CD14-positive monocyte (primary cell): ENCODE data around the gene PANX3. TPM values are rescaled to one million over a fixed set of nuclear protein-coding genes. Genes with fewer than 3 reads are reported as not detected.

ENCODE experiments used
- DNase-seq, 3 donors: peaks; one replicate each; pipeline ENCODE4 v3.0.0-alpha.2; 2011 to 2022
- H2AFZ ChIP-seq: 2 replicates; pipeline ENCODE4 v1.6.0; 2012; ENCODE audit warnings: mild to moderate bottlenecking, low read depth, low read length, inconsistent platforms; ENCODE audit not compliant: insufficient read depth, poor library complexity, severe bottlenecking
- H3K27ac ChIP-seq, 2 donors: 1 replicate in 1 of 2; 2 replicates in 1 of 2; pipeline ENCODE4 v1.5.1; 2012 to 2013; ENCODE audit warnings: low read length in 2 of 2, control low read depth in 1 of 2, inconsistent platforms in 1 of 2, low read depth in 1 of 2, mild to moderate bottlenecking in 1 of 2
- H3K27me3 ChIP-seq, 2 donors: one replicate each; pipeline versions ENCODE4 v1.6.0 to v1.6.1; 2011 to 2013; ENCODE audit warnings: low read length in 2 of 2; ENCODE audit not compliant: control insufficient read depth in 2 of 2, insufficient read depth in 2 of 2
- H3K36me3 ChIP-seq, 2 donors: replicated peaks in 1 of 2; 1 replicate in 1 of 2; 2 replicates in 1 of 2; pipeline versions ENCODE4 v1.5.1 to v1.6.1; 2012 to 2013; ENCODE audit warnings: low read length in 2 of 2, control low read depth in 1 of 2, inconsistent platforms in 1 of 2, mild to moderate bottlenecking in 1 of 2; ENCODE audit not compliant: insufficient read depth in 2 of 2, control insufficient read depth in 1 of 2
- H3K4me1 ChIP-seq, 2 donors: 1 replicate in 1 of 2; 2 replicates in 1 of 2; pipeline versions ENCODE4 v1.5.1 to v1.6.1; 2012 to 2013; ENCODE audit warnings: low read length in 2 of 2, control low read depth in 1 of 2, inconsistent platforms in 1 of 2, mild to moderate bottlenecking in 1 of 2, moderate library complexity in 1 of 2; ENCODE audit not compliant: insufficient read depth in 2 of 2, control insufficient read depth in 1 of 2
- H3K4me2 ChIP-seq: replicated peaks from 2 replicates; pipeline ENCODE3; 2012; ENCODE audit warnings: low read length, moderate library complexity, mild to moderate bottlenecking; ENCODE audit not compliant: poor library complexity, severe bottlenecking; ENCODE audit errors: extremely low read depth
- H3K4me3 ChIP-seq, 3 experiments: fragments of 200-600 bp in 1 of 3; sonication (generic) in 1 of 3; replicated peaks in 1 of 3; 1 replicate in 2 of 3; 2 replicates in 1 of 3; pipeline ENCODE4 v1.5.1; 2011 to 2013; ENCODE audit warnings: low read length in 3 of 3, mild to moderate bottlenecking in 3 of 3, control low read depth in 2 of 3, low read depth in 2 of 3, inconsistent platforms in 1 of 3, moderate library complexity in 1 of 3
- H3K79me2 ChIP-seq: 2 replicates; pipeline ENCODE4 v1.6.0; 2012; ENCODE audit warnings: mild to moderate bottlenecking, control low read depth, inconsistent platforms, low read length, moderate library complexity; ENCODE audit not compliant: insufficient read depth
- H3K9ac ChIP-seq: 2 replicates; pipeline ENCODE4 v1.6.0; 2017; ENCODE audit warnings: low read length, mild to moderate bottlenecking; ENCODE audit not compliant: insufficient read depth, poor library complexity, severe bottlenecking
- H3K9me3 ChIP-seq, 2 donors: replicated peaks in 1 of 2; 1 replicate in 1 of 2; 2 replicates in 1 of 2; pipeline versions ENCODE4 v1.5.1 to v1.6.1; 2012 to 2013; ENCODE audit warnings: low read length in 2 of 2, control low read depth in 1 of 2; ENCODE audit not compliant: control insufficient read depth in 1 of 2, insufficient read depth in 1 of 2
- H4K20me1 ChIP-seq: 2 replicates; pipeline ENCODE4 v1.6.0; 2012; ENCODE audit warnings: mild to moderate bottlenecking, low read length, control low read depth, moderate library complexity; ENCODE audit not compliant: insufficient read depth
- H3K27ac Mint-ChIP-seq, 7 donors: one replicate each; pipeline ENCODE4 v1.8.0; 2020; ENCODE audit warnings: mild to moderate bottlenecking in 7 of 7, mixed read lengths in 7 of 7, moderate library complexity in 6 of 7, inconsistent platforms in 2 of 7
- H3K27me3 Mint-ChIP-seq, 3 donors: one replicate each; pipeline ENCODE4 v1.8.0; 2021 to 2022; ENCODE audit warnings: low read depth in 3 of 3, mild to moderate bottlenecking in 3 of 3, mixed read lengths in 3 of 3, moderate library complexity in 3 of 3, inconsistent platforms in 1 of 3
- H3K36me3 Mint-ChIP-seq, 2 donors: one replicate each; pipeline ENCODE4 v1.8.0; 2020; ENCODE audit warnings: mixed read lengths in 2 of 2, inconsistent platforms in 1 of 2, mild to moderate bottlenecking in 1 of 2
- H3K4me1 Mint-ChIP-seq: one replicate; pipeline ENCODE4 v1.8.0; 2020; ENCODE audit warnings: mild to moderate bottlenecking, mixed read lengths
- H3K4me3 Mint-ChIP-seq, 2 donors: one replicate each; pipeline ENCODE4 v1.8.0; 2020; ENCODE audit warnings: mild to moderate bottlenecking in 2 of 2, mixed read lengths in 2 of 2, moderate library complexity in 1 of 2
- H3K9me3 Mint-ChIP-seq, 7 donors: one replicate each; pipeline ENCODE4 v1.8.0; 2020 to 2022; ENCODE audit warnings: mixed read lengths in 7 of 7, mild to moderate bottlenecking in 6 of 7, moderate library complexity in 6 of 7, inconsistent platforms in 2 of 7
- CTCF ChIP-seq: fragments of 200-600 bp; IDR thresholded peaks from one replicate; pipeline ENCODE4 v1.8.0; 2022; ENCODE audit warnings: antibody characterized with exemption, mild to moderate bottlenecking
- WGBS: methylation state at CpG from one replicate; pipeline ENCODE4 v1.1.5; 2013; ENCODE audit warnings: missing lambda C conversion rate; ENCODE audit not compliant: insufficient coverage; 5-methylcytosine and 5-hydroxymethylcytosine counted together
- intact Hi-C, 2 donors: fragments of 100-400 bp; cut with micrococcal nuclease; formaldehyde crosslinking; loops; one replicate each; pipeline versions ENCODE4 v1.15.0 to v1.15.1; 2023
- polyA plus RNA-seq, 3 donors: library from polyadenylated mRNA; depleted of rRNA in 1 of 3; unstranded in 2 of 3; stranded (reverse) in 1 of 3; fragments of 300-500 nt in 2 of 3; fragments of >200 nt in 1 of 3; fragmentation: Illumina TruSeq in 2 of 3; gene quantifications; 1 replicate in 2 of 3; 2 replicates in 1 of 3; pipeline ENCODE4 v1.2.3, GENCODE V29; 2012 to 2021

PANX3 gene
- polyA plus RNA-seq, 3 donors, result not detected

GRCh38 chr11:124656774-124657630 is 45.8 kb downstream of the PANX3 start:
- Mint-ChIP-seq H3K4me1 (no peaks in the 10 kb centered on the region), H3K9me3 (no peaks in the 10 kb centered on the region), H3K27ac (peak overlapping the region in 1 of 7 donors; percentile 13), H3K36me3 (peaks cover 0 to 5% of the 10 kb centered on the region in 2 donors), H3K27me3 (peaks cover 0 to 3% (median 0%) of the 10 kb centered on the region in 3 donors), H3K4me3 (no peak overlapping the region)
- no peaks in the 10 kb centered on the region for H3K36me3 ChIP-seq
- no peak overlapping the region for H3K4me3 ChIP-seq
- no peaks in the 10 kb centered on the region for H3K27me3 ChIP-seq
- DNase-seq, result no peak
- TF ChIP-seq CTCF, result no peak
- no peak overlapping the region for H3K9ac ChIP-seq
- no peaks in the 10 kb centered on the region for H3K9me3 ChIP-seq
- no peak overlapping the region for H2AFZ ChIP-seq
- no peak overlapping the region for H3K27ac ChIP-seq
- WGBS, result 93% methylated on average over 3 of the region's 16 CpGs
- no peaks in the 10 kb centered on the region for H3K79me2 ChIP-seq
- no peaks in the 10 kb centered on the region for H4K20me1 ChIP-seq
- H3K4me2 ChIP-seq, result no peak overlapping the region
- H3K4me1 ChIP-seq, result no peaks in the 10 kb centered on the region
- intact Hi-C loops, result no loop called here

- no peak overlapping the region for H3K27ac Mint-ChIP-seq
- H3K36me3 ChIP-seq, result no peaks in the 10 kb centered on the region
- no peak overlapping the region for H3K9ac ChIP-seq
- peaks cover 0 to 2% (median 0%) of the 10 kb centered on the region in 3 donors for H3K27me3 Mint-ChIP-seq
- no peaks in the 10 kb centered on the region for H3K4me1 ChIP-seq
- no peak overlapping the region for H3K27ac ChIP-seq
- no peak for TF ChIP-seq CTCF
- no peaks in the 10 kb centered on the region for H3K9me3 ChIP-seq
- no peak overlapping the region for H3K4me3 ChIP-seq
- WGBS, result no CpG with 5 or more reads among the region's 5 CpGs
- no peaks in the 10 kb centered on the region for H4K20me1 ChIP-seq
- no peaks in the 10 kb centered on the region for H3K27me3 ChIP-seq
- H3K36me3 Mint-ChIP-seq, result peaks cover 0 to 5% of the 10 kb centered on the region in 2 donors
- no peak overlapping the region for H3K4me2 ChIP-seq
- H3K4me1 Mint-ChIP-seq, result no peaks in the 10 kb centered on the region
- no peak overlapping the region for H3K4me3 Mint-ChIP-seq
- H3K9me3 Mint-ChIP-seq, result no peaks in the 10 kb centered on the region
- no peak for DNase-seq
- no peak overlapping the region for H2AFZ ChIP-seq
- H3K79me2 ChIP-seq, result no peaks in the 10 kb centered on the region
- intact Hi-C loops, result no loop called here
Observed at GRCh38 chr11:124657904-124658303, 46.7 kb downstream of the PANX3 start.
